Suprapubic skin (tissue), 4 donors: ENCODE results near the gene PLPP1. TPM values are rescaled to one million over a fixed set of nuclear protein-coding genes. Genes with fewer than 3 reads are reported as not detected.

Source experiments
- DNase-seq, 2 donors: peaks; one replicate each; pipeline ENCODE4 v3.0.0-alpha.2; 2019; ENCODE audit warnings: low spot score in 2 of 2
- H3K27ac ChIP-seq: fragments of 200-600 bp; sonication (generic); one replicate; pipeline ENCODE4 v1.5.1; 2019
- H3K27me3 ChIP-seq: fragments of 200-600 bp; sonication (generic); one replicate; pipeline ENCODE4 v1.5.1; 2019
- H3K36me3 ChIP-seq: fragments of 200-600 bp; sonication (generic); one replicate; pipeline ENCODE4 v1.5.1; 2019
- H3K4me1 ChIP-seq: fragments of 200-600 bp; sonication (generic); one replicate; pipeline ENCODE4 v1.5.1; 2019
- H3K4me3 ChIP-seq: fragments of 200-600 bp; sonication (generic); one replicate; pipeline ENCODE4 v1.5.1; 2019; ENCODE audit warnings: mild to moderate bottlenecking
- H3K9me3 ChIP-seq: fragments of 200-600 bp; sonication (generic); one replicate; pipeline ENCODE4 v1.5.1; 2019
- CTCF ChIP-seq, 2 donors: fragments of 200-600 bp in 1 of 2; fragments of 450-650 bp in 1 of 2; sonication (generic) in 1 of 2; IDR thresholded peaks; one replicate each; pipeline ENCODE4 v1.5.1; 2016 to 2019; ENCODE audit warnings: antibody characterized with exemption in 2 of 2, mild to moderate bottlenecking in 1 of 2, moderate library complexity in 1 of 2
- EP300 ChIP-seq: sonication (generic); formaldehyde crosslinking; IDR thresholded peaks from one replicate; pipeline ENCODE4 v1.6.1; 2017; ENCODE audit warnings: antibody characterized with exemption
- POLR2A ChIP-seq, 2 donors: fragments of 450-650 bp; IDR thresholded peaks; one replicate each; pipeline ENCODE4 v1.6.1; 2017; ENCODE audit warnings: antibody characterized with exemption in 2 of 2, mild to moderate bottlenecking in 2 of 2, moderate library complexity in 2 of 2
- POLR2AphosphoS5 ChIP-seq, 3 donors: sonication (generic); formaldehyde crosslinking; IDR thresholded peaks; one replicate each; pipeline ENCODE4 v1.6.1; 2017; ENCODE audit warnings: antibody characterized with exemption in 3 of 3
- WGBS: methylation state at CpG from one replicate; pipeline ENCODE4 v1.1.5; 2018; 5-methylcytosine and 5-hydroxymethylcytosine counted together
- total RNA-seq, 4 donors: library from RNA; depleted of rRNA; stranded (reverse); fragments of >200 nt; gene quantifications; one replicate each; pipeline ENCODE4 v1.1.0, GENCODE V29; 2016

PLPP1 gene
- total RNA-seq, 4 donors from 2014 or later, result 57.8 to 81.6 (median 69.1) TPM

GRCh38 chr5:55402199-55402598 is 132.6 kb downstream of the PLPP1 start:
- no peak for TF ChIP-seq EP300
- peak in 1 of 2 donors; percentile 6 for TF ChIP-seq CTCF (IDR thresholded peaks at IDR 0.05)
- WGBS, result 58% methylated on average over 2 of the region's 2 CpGs
- Histone ChIP-seq H3K27me3 (no peaks in the 10 kb centered on the region), H3K9me3 (no peaks in the 10 kb centered on the region), H3K4me3 (no peak overlapping the region), H3K4me1 (no peaks in the 10 kb centered on the region), H3K36me3 (peaks cover 43% of the 10 kb centered on the region), H3K27ac (no peak overlapping the region)
- no peak for DNase-seq

DNA sequence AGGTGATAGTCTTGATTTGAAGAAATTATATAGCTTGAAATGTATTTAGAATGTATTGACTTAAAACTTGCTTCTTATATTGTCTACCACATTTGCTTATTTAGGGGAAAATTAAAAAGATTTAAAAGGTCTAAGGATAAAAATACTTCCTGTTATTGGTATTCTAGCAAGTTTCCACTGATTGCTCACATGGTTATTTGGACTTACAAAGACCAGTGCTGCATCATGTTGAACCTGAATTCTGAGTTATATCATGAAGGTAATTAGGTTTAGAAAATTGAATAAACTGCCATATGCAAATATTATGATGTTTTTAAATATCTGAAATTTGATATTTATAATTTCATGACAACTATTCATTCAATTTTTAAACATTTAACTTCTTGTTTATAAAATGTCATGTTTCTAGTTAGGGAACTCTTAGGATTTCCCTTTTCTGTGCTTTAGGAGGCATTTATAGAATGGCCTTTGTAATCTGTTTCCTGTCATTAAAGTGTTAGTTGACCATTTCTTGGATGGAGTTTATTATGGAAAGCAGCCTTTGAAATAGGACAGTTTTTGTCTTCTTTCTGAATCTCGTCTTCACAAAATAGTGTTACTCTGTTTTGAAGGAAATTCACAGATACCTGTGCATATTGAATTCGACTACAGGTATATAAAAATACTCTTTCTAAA is 141.1 kb downstream of the PLPP1 start:
- no peaks in the 10 kb centered on the region for H3K27me3 ChIP-seq
- H3K27ac ChIP-seq, result no peak overlapping the region
- H3K4me1 ChIP-seq, result no peaks in the 10 kb centered on the region
- no peaks in the 10 kb centered on the region for H3K9me3 ChIP-seq
- TF ChIP-seq EP300 (no peak), POLR2AphosphoS5 (IDR thresholded peaks at IDR 0.05) (no peak), POLR2A (IDR thresholded peaks at IDR 0.05) (no peak), CTCF (IDR thresholded peaks at IDR 0.05) (no peak)
- no peak for DNase-seq
- 43% methylated on average over 2 of the region's 2 CpGs for WGBS
- no peak overlapping the region for H3K4me3 ChIP-seq
- peaks cover 33% of the 10 kb centered on the region for H3K36me3 ChIP-seq

- Histone ChIP-seq H3K9me3 (no peaks in the 10 kb centered on the region), H3K4me1 (no peaks in the 10 kb centered on the region), H3K27ac (no peak overlapping the region), H3K27me3 (no peaks in the 10 kb centered on the region), H3K36me3 (peaks cover 33% of the 10 kb centered on the region), H3K4me3 (no peak overlapping the region)
- WGBS, result 100% methylated on average over 1 of the region's 1 CpG
- DNase-seq, result no peak
- TF ChIP-seq POLR2A (IDR thresholded peaks at IDR 0.05) (no peak), POLR2AphosphoS5 (IDR thresholded peaks at IDR 0.05) (no peak), EP300 (no peak), CTCF (IDR thresholded peaks at IDR 0.05) (no peak)
These were observed 142.1 kb downstream of the PLPP1 start for GRCh38 chr5:55392669-55393068.

DNA sequence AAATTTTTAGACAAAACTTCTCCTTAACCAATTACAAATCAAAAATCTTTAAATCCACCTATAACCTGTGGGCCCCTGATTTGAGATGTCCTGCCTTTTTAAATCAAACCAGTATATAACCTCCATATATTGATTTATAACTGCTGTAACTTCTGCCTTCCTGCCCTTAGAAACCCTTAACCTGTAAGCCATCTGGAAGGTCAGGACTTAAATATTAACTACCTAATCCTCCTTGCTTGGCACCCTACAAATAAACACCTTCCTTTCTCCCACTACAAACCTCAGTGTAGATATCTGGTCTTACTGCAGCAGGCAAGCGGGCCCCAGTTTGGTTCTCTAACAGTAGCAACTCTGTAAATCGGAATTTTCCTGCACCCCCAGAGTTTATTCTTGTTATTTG is 143.1 kb downstream of the PLPP1 start:
- DNase-seq, result no peak
- no peaks in the 10 kb centered on the region for H3K4me1 ChIP-seq
- WGBS, result 95% methylated on average over 2 of the region's 2 CpGs

GRCh38 chr5:55387865-55388264 is 146.9 kb downstream of the PLPP1 start:
- TF ChIP-seq EP300 (no peak), POLR2AphosphoS5 (IDR thresholded peaks at IDR 0.05) (no peak), CTCF (IDR thresholded peaks at IDR 0.05) (no peak)
- no peaks in the 10 kb centered on the region for H3K27me3 ChIP-seq
- 78% methylated on average over 2 of the region's 2 CpGs for WGBS
- no peaks in the 10 kb centered on the region for H3K4me1 ChIP-seq
- DNase-seq, result no peak
- H3K4me3 ChIP-seq, result no peak overlapping the region
- no peak overlapping the region for H3K27ac ChIP-seq
- H3K9me3 ChIP-seq, result peaks cover 9% of the 10 kb centered on the region
- peaks cover 39% of the 10 kb centered on the region for H3K36me3 ChIP-seq

More for the DNA sequence above, 143.1 kb downstream of the PLPP1 start:
- H3K9me3 ChIP-seq, result no peaks in the 10 kb centered on the region
- peaks cover 32% of the 10 kb centered on the region for H3K36me3 ChIP-seq
- no peak overlapping the region for H3K27ac ChIP-seq
- no peaks in the 10 kb centered on the region for H3K27me3 ChIP-seq
- TF ChIP-seq POLR2A (IDR thresholded peaks at IDR 0.05) (no peak), EP300 (no peak), CTCF (IDR thresholded peaks at IDR 0.05) (no peak), POLR2AphosphoS5 (IDR thresholded peaks at IDR 0.05) (no peak)
- H3K4me3 ChIP-seq, result no peak overlapping the region
